ENCODE measurements around the gene CEL.

The CEL gene

DNA sequence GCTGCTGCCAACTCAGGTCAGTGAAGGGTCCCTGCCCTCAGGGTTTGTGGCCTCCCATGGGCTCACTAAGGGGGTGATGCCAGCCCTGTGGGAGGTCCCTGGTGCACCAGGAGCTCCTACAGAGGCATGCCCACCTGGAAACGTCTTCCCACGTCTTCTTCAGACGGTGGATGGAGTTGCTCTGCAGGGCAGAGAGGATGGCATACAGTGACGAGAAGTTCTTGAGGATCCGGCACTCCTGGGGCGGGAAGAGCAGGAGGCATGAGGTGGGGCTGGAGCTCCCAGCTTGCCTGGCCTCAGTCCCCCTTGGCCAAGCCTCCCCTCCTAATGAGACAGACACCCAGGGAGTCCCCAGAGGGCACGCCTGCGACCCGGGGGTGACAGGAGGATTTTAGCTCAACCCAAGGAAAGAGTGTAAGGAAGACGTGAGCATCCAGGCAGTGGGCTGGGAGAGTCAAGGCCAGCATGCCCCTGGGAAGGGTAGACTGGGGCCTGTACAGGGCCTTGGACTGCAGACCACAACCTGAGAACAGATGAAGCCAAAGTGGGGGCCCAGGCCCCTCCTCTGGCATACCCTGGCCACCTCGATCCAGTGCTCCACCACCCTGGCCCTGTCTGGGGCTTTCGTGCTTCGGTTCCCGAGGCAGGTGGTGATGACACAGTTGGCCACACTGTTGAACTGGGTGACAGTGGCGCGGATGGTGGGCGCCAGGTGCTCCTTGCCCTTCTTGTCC, 44.9 kb downstream of the CEL start:
- DNase-seq: no peak

DNA sequence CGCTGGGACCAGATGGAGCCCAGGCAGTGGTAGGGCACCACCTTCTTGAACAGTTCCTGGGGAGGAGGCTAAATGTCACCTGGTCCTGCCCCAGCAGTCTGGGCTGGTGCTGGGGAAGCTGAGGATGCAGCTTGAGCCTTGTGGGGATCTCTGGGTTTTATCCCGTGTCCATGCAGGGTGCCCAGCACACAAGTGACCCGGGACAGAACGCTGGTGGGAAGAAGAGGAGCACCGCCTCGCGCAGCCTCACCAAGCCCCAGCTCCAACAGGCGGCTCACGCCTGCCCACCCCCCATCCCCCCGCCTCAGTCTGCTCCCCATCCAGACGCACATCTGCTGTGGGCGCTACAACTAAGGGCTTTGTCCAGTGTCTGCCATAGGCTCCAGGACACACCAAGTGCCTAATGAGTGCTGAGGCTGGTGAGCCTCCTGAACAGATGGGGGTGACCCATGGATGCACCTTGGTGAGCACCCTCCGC, 45.5 kb downstream of the CEL start:
- DNase-seq: no peak

- DNase-seq: no peak
Observed at GRCh38 chr9:133107961-133108793, 46.4 kb downstream of the CEL start.

GRCh38 chr9:133108794-133109641, 47.2 kb downstream of the CEL start:
- no peak for DNase-seq

- no peak for DNase-seq
Observed at GRCh38 chr9:133109931-133110650, 48.3 kb downstream of the CEL start.

DNA sequence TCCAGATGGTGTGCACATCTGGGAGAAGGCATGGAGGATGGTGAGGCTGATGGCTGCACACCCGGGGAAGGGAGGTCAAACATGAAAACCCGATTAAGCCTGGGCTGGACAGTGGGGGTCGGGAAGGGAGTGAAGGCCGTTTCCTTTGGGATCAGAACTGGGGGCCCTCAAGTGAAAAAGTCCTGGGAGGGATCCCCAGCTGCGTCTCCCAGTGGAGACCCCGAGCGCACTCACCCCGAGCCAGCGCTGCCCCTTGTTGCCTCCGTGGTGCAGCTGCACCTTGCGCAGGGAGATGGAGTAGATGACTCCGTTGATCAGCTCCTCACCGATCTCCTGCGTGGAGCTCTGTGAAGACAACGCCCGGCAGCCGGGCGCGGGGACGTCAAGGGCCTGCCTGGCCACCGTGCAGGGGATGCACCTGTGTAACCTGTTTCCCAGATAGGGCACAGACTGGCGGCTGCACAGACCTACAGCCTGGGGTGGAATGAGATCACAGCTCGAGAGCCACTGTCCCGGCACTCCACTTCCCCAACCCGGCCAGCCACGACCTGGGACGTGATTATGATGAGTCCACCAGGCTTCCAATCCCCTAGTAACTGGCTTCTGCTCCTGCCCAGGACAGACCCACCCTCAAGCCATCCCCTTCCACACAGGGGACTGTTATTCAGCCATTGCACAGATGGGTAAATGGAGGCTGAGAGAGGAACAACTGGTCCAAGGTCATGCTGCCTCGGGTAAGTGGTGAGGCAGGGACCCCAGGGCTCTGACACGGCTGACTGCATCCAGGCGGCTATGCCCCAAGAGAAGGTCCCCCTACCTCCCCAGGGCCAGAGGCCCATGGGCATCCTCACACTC, 50.3 kb downstream of the CEL start:
- peak; percentile 38 to 55 for DNase-seq

- DNase-seq: peak; percentile 96 to 97
Observed at GRCh38 chr9:133112663-133113026, 50.9 kb downstream of the CEL start.

DNA sequence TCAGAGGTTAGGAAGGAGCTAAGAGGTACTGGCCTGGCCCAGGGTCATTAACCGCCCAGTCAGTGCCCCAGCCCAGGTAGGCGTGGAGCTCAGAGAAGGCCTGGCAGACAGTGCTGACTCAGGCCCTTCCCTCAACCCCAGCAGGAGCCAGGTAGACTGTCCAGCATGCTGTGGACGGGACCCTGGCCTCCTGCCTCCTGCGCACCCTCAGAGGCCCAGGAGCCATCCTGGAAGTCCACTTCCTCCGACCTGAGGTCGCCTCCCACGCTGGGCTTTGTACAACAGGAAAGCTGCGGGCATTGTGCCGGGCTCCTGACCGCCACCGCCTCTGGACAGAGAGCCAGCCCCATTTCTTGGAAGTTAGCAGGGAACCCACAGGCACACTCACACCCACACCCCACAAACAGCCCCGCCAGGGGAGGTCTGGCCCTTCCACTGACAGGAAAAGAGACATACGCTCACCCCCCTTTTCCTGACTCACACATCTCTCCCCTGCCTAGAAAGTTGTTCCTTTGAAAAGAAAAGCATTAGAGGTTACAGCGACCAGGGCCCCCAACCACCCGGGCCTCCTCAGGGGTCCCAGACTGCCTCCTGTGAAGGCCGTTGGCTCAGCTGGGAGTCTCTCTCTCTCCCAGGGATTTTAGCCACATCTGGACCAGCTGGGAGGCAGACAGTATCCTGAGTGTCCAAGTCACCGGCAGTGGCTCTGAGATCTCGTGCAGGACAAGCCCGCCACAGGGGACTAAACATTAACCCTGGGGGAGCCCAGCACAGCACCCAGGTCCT, 51.6 kb downstream of the CEL start:
- DNase-seq: peak; percentile 84 to 91

DNA sequence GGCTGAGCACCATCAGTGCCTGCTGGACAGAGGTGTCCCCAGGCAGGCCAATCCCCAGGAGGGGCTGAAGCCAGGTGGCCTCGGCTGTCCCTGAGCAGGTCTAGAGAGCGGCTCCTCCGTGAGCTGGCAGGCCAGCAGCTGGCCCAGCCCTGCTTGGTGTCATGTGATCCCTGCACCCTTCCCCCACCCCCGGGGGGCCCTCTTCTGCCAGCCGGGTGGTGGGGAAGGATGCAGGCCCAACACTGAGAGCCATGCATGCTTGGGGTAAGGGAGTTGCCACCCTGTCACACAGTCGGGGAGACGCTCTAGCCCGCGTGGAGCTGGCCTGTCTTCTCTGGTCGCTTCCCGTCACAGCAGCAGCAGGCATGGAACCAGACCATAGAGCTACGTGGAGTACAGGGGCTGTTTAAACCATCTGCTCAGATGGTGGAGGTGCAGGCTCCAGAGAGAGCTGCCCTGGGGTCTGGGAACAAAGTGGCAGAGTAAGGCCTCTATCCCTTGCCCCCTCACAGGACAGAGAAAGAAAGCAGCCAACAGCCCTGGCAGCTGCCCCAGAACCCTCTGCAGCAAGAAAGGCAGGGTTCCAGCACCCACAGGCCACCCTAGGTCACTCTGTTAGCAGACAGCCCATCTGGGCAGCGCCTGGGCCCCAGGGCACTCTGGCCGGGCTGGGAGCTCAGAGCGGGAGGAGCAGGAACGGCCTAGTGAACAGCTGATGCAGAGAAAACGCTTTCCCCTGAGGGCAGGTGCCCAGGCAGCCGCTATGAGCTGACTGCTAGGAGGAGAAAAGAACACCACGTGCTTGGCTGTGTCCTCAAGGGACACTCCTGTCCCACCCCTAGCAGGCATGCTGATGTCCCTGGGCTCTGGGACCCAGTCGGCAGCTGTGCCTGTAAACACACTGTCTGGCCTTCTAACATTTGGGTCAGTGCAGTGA, 52.4 kb downstream of the CEL start:
- DNase-seq: no peak

- DNase-seq: peak; percentile 34 to 65
Observed at GRCh38 chr9:133114886-133115603, 53.3 kb downstream of the CEL start.

- peak; percentile 78 to 88 for DNase-seq
Observed at GRCh38 chr9:133115604-133116345, 54.0 kb downstream of the CEL start.

- no peak for DNase-seq
Observed at GRCh38 chr9:133116346-133117231, 54.8 kb downstream of the CEL start.

DNA sequence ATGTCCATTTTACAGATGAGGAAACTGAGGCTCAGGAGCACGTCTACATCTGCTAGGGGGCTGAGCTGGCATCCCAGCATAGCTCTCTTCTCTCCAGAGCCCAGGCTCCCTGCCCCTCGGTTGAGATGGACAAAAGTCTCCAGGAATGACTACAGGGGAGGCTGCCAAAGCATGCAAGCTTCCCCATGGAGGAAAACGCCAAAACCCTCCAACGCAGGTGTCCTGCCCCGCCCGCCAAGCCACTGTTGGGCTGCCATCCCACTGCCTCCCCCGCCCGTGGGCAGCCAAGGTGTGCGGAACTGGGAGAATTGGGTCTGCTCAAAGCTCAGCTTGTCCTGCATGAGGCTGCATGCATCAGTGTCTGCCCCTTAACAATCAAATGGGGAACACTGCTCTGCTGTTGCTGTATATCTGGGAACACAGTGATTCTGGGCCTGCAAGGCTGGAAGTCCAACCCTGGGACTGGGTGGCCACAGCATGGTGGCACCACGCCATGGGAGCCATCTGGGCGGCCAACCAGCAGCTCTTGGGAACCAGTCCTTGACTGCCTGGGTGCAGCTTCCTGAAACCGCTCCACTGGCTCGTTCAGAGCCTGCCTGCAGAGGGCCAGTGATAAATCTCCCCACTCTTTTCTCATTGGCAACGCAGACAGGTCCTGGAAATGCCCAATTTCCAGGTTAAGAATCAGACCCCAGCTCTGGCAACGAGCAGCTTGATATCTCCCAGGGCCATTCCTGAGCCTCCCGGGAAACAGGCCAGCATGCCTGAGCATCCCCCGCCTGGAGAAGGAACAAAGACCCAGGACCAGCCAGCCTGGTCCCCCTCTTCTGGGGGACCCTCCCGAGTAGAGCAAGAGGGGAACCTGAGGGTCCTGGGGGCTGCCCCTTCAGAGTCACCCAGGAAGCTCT, 55.7 kb downstream of the CEL start:
- peak; percentile 44 to 56 for DNase-seq

- no peak for DNase-seq
Observed at GRCh38 chr9:133118179-133118520, 56.4 kb downstream of the CEL start.

GRCh38 chr9:133118568-133118967, 56.8 kb downstream of the CEL start:
- no peak for DNase-seq

Data from inflammatory macrophage (primary cell).